Hypothalamus (tissue), 51 donors: ENCODE measurements around the gene HOXA5.

Experiments used
- DNase-seq, 51 donors: peaks; one replicate each; lab custom pipeline; 2025; lab: John Stamatoyannopoulos, UW

The HOXA5 gene

DNA sequence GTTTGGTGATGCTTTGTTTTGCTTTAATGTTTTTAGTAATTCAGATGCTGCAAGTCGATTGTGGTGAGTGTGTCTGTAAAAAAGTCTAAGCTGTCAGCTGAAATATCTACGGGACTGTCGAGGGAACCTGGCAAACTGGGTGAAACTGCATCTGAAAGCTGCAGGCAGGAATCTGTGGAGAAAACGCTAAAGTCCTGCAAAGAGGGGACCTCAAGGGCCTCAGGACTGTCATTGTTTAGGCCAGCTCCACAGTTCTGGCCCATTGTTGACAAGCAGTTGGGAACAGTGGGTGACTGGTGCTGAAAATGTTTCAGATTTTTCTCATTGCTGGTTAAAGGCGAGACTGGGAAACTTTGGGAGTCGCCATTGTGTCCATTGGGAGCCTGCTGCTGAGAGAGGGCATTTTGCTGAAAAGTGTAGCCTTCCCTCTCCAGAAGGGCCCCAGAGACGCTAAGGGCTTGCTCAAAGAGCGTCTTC is 42.7 kb downstream of the HOXA5 start:
- no peak for DNase-seq

- DNase-seq, result no peak
Measured at GRCh38 chr7:27099453-27100370, 43.8 kb downstream of the HOXA5 start.

GRCh38 chr7:27098578-27099451 is 44.7 kb downstream of the HOXA5 start:
- no peak for DNase-seq

DNA sequence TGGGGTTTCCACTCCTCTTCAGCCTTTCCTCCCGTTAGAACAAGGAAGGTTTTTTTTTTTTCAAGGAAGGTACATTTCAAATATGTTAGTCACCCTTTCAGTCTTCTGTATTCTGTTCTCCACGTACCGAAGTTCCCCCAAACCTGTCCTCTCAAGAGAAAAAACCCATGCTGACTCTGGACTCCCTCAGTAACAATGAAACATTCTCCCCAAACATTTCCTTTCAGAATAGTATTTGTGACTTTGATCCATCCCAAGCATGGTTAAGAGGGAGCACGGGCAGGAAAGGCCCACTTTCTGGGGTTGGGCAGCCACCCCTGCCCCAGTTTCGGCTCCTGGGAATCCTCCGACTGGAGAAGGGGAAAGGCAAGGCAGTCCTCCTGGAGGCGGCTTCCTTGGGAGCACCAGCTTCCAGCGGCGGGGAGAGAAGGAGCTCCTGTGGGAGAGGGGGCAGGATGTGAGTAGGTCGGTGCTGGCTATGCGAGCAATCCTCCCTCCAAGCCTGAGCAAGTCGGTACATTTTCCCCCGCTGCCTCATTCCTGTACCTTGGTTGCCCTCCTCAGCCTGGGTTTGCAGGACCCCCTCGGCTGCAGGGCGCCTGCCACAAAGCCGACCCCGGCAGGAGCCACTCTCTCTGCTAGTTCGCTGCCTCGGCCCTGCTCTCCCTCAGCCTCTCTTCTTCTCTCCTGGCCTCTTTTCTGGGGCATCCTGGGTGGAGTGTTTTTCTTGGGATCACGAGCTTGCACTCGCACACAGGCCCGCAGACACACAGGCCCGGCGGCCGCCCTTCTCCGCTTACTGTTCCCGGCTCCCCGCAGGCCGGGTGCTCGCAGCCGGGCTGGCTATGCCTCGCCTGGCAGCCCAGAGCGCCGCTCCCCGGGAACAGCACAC is 45.5 kb downstream of the HOXA5 start:
- DNase-seq, result no peak

- DNase-seq, result no peak
Measured at GRCh38 chr7:27096768-27097514, 46.5 kb downstream of the HOXA5 start.

DNA sequence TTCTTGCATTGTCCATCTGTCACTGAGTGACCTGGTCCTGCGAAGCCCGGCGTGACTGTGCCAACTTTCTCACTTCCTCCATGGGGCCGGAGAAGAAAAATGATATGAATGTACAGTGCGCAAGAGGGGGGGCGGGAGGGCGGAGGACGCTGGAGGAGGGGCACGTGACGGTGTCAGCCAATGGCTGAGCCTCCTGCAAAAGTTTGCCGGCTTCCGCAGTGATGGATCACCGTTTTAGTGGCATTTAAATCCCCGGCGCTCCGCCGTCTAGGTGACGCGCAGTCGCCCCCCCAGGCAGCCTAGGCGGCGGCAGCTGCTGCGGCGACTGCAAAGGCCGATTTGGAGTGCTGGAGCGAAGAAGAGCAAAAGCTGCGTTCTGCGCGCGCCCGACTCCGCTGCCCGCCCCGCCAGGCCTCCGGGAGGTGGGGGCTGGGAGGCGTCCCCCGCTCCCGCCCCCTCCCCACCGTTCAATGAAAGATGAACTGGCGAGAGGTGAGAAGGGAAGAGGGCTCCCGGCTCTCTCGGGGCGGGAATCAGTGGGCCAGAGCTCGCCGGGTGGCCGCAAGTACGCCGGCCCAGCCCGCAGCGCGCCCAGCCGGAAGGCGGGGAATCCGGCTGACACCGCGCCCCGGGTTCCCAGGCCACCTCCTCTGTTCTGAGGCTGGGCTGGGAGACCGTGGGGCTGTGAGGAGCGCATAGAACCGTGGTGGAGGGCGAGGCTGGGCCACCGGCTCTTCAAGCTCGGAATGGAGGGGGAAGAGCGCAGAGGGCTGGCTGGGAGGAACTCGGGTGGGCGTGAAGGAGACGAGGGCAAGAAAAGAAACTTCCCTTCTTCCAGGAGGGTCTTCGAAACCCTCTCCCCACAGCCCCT is 47.3 kb downstream of the HOXA5 start, which contains the start of gene HOXA1:
Gene HOXA1, minus strand, starts transcription at position 104 of the 871 bp plus-strand sequence. Its CDS starts 88 bp downstream, at position 16.
- DNase-seq, result peak in 6 of 51 donors; percentile 4 to 17 (median 10)

- no peak for DNase-seq
Measured at GRCh38 chr7:27095050-27095896, 48.2 kb downstream of the HOXA5 start.

GRCh38 chr7:27094304-27095049 is 49.0 kb downstream of the HOXA5 start:
- no peak for DNase-seq

GRCh38 chr7:27093184-27093895 is 50.1 kb downstream of the HOXA5 start:
- no peak for DNase-seq

- DNase-seq, result no peak
Measured at GRCh38 chr7:27092819-27093110, 50.7 kb downstream of the HOXA5 start.

DNA sequence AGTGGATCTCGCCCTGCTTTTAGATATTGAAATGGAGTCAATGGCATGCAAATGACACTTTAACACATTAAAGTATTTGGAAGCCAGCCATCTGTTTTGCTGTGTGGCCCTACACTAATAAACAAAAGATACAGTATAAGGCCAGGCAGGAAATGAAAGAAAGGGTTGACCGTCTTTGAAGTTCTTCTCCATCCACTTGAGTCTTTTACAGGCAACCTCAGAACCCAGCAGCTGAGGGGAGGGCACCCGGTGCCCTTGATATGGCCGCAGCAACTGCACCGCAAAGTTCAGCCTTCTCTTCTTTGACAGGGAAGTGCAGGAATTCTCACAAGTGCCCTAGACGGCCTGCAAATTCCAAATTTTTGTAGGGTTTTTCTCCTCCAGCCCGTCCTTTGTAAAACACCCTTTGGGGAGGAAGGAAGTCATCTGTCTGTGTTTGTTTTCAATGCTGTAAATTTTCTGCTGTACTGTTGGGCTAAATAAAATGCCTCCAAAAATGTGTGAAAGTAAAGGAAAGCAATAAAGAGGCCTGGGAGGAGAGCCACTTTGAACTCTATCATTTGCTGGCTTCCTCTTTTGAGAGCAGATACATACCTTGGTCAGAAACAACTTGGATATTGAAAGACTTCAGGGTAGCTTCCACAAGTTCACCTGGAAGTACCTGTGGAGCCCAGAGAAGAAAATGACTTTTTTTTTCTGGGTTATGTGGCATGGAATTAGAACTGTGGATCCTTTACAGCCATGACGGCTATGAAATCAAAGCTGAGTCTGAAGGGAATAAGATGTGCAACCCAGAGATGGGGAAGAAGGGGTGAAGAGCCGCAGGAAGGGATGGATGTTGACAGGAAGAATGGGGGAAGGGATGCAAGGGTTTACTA is 51.3 kb downstream of the HOXA5 start:
- no peak for DNase-seq

- no peak for DNase-seq
Measured at GRCh38 chr7:27091105-27091504, 52.4 kb downstream of the HOXA5 start.
